SK-N-SH (cell line): ENCODE measurements around the gene ZNF689. TPM values are rescaled to one million over a fixed set of nuclear protein-coding genes. Genes with fewer than 3 reads are reported as not detected.

Experiments used
- CTCF ChIA-PET: fragments of 300-600, 350-600 bp; formaldehyde crosslinking; extraction: SDS; loops from one replicate; lab custom pipeline; 2021; lab: Yijun Ruan, JAX
- POLR2A ChIA-PET: fragments of 350-600 bp; sonication (Branson Sonifier 250); formaldehyde crosslinking; extraction: SDS; loops from one replicate; lab custom pipeline; 2020; ENCODE audit warnings: antibody characterized with exemption, inconsistent platforms; lab: Yijun Ruan, JAX
- DNase-seq: peaks from one replicate; pipeline ENCODE4 v3.0.0; 2012
- H2AFZ ChIP-seq: fragments of 200-600 bp; sonication (generic); 2 replicates; pipeline ENCODE4 v1.8.1; 2016; ENCODE audit warnings: antibody characterized with exemption, mild to moderate bottlenecking, low read depth
- H3F3A ChIP-seq: fragments of 200-600 bp; sonication (generic); replicated peaks from 2 replicates; pipeline ENCODE3; 2016; ENCODE audit warnings: antibody characterized with exemption, mild to moderate bottlenecking; ENCODE audit not compliant: insufficient read depth
- H3K27ac ChIP-seq, 2 experiments: fragments of 200-500 bp in 1 of 2; fragments of 200-600 bp in 1 of 2; sonication (Bioruptor generic) in 1 of 2; sonication (generic), shearing (Covaris generic) in 1 of 2; 2 replicates each; pipeline versions ENCODE4 v1.5.1 to v1.6.1; 2014 to 2016; ENCODE audit warnings: low read depth in 2 of 2, inconsistent platforms in 1 of 2, low read length in 1 of 2, mild to moderate bottlenecking in 1 of 2, mixed read lengths in 1 of 2
- H3K27me3 ChIP-seq: fragments of 200-600 bp; sonication (generic), shearing (Covaris generic); 2 replicates; pipeline ENCODE4 v1.6.1; 2016; ENCODE audit warnings: mixed run types; ENCODE audit not compliant: insufficient read depth
- H3K36me3 ChIP-seq, 2 experiments: fragments of 200-500 bp in 1 of 2; fragments of 200-600 bp in 1 of 2; sonication (Bioruptor generic) in 1 of 2; sonication (generic) in 1 of 2; replicated peaks in 1 of 2; 2 replicates each; pipeline versions ENCODE3 to v1.5.1; 2014 to 2016; ENCODE audit warnings: low read length in 1 of 2, mild to moderate bottlenecking in 1 of 2; ENCODE audit not compliant: insufficient read depth in 2 of 2, control insufficient read depth in 1 of 2
- H3K4me1 ChIP-seq, 2 experiments: fragments of 200-500 bp in 1 of 2; fragments of 200-600 bp in 1 of 2; sonication (Bioruptor generic) in 1 of 2; sonication (generic), shearing (Covaris generic) in 1 of 2; 2 replicates each; pipeline versions ENCODE4 v1.5.1 to v1.6.1; 2014 to 2016; ENCODE audit warnings: low read depth in 1 of 2, low read length in 1 of 2, mixed run types in 1 of 2; ENCODE audit not compliant: insufficient read depth in 2 of 2, control insufficient read depth in 1 of 2
- H3K4me2 ChIP-seq: fragments of 200-600 bp; sonication (generic), shearing (Covaris generic); 2 replicates; pipeline ENCODE4 v1.6.1; 2017; ENCODE audit warnings: mixed run types
- H3K4me3 ChIP-seq, 2 experiments: fragments of 200-500 bp in 1 of 2; fragments of 200-600 bp in 1 of 2; sonication (Bioruptor generic) in 1 of 2; sonication (generic), shearing (Covaris generic) in 1 of 2; 2 replicates each; pipeline versions ENCODE4 v1.5.1 to v1.8.1; 2014 to 2016; ENCODE audit warnings: low read depth in 2 of 2, inconsistent platforms in 1 of 2, low read length in 1 of 2, mild to moderate bottlenecking in 1 of 2, mixed read lengths in 1 of 2, moderate library complexity in 1 of 2
- H3K79me2 ChIP-seq: fragments of 200-600 bp; sonication (generic); 2 replicates; pipeline ENCODE4 v1.8.1; 2017; ENCODE audit warnings: mild to moderate bottlenecking; ENCODE audit not compliant: insufficient read depth
- H3K9ac ChIP-seq: fragments of 200-600 bp; sonication (generic); 2 replicates; pipeline ENCODE4 v1.6.1; 2017; ENCODE audit warnings: mixed run types
- H3K9me2 ChIP-seq: fragments of 200-600 bp; sonication (generic); 2 replicates; pipeline ENCODE4 v1.6.1; 2017; ENCODE audit warnings: mixed run types
- H3K9me3 ChIP-seq: fragments of 200-600 bp; sonication (generic); 2 replicates; pipeline ENCODE4 v1.6.1; 2017; ENCODE audit warnings: mixed run types, mild to moderate bottlenecking, moderate library complexity
- H4K20me1 ChIP-seq: fragments of 200-600 bp; sonication (generic); 2 replicates; pipeline ENCODE4 v1.6.1; 2017; ENCODE audit warnings: mild to moderate bottlenecking, mixed run types; ENCODE audit not compliant: insufficient read depth
- CTCF ChIP-seq: fragments of 200-600 bp; sonication (generic); IDR thresholded peaks from 2 replicates; pipeline ENCODE4 v1.6.1; 2017; ENCODE audit warnings: antibody characterized with exemption, mild to moderate bottlenecking, moderate library complexity
- EP300 ChIP-seq, 2 experiments: IDR thresholded peaks; 2 replicates each; pipeline versions ENCODE4 v1.4.0 to v1.6.1; 2012; ENCODE audit warnings: borderline replicate concordance in 1 of 2, low read depth in 1 of 2, low read length in 1 of 2
- FOXJ3 ChIP-seq: sonication (generic); formaldehyde crosslinking; IDR thresholded peaks from 2 replicates; pipeline ENCODE4 v1.5.1; 2020; ENCODE audit warnings: mild to moderate bottlenecking, missing genetic modification reagents
- FOXM1 ChIP-seq: IDR thresholded peaks from 2 replicates; pipeline ENCODE4 v1.4.0; 2012; ENCODE audit warnings: low read depth, mild to moderate bottlenecking
- GABPA ChIP-seq: IDR thresholded peaks from 2 replicates; pipeline ENCODE4 v1.4.0; 2012; ENCODE audit warnings: low read depth, mild to moderate bottlenecking
- GATA2 ChIP-seq: sonication (generic); formaldehyde crosslinking; IDR thresholded peaks from 2 replicates; pipeline ENCODE4 v1.5.0; 2020; ENCODE audit warnings: mild to moderate bottlenecking, missing genetic modification reagents
- JUND ChIP-seq: IDR thresholded peaks from 2 replicates; pipeline ENCODE4 v1.4.0; 2012
- MEF2A ChIP-seq: IDR thresholded peaks from 2 replicates; pipeline ENCODE4 v1.4.0; 2012; ENCODE audit warnings: low read depth, borderline replicate concordance
- POLR2AphosphoS5 ChIP-seq: IDR thresholded peaks from 2 replicates; pipeline ENCODE4 v1.6.1; 2012; ENCODE audit warnings: low read depth, low read length
- RAD21 ChIP-seq: IDR thresholded peaks from 2 replicates; pipeline ENCODE4 v1.6.1; 2012; ENCODE audit warnings: mild to moderate bottlenecking, low read length
- RCOR1 ChIP-seq: fragments of 150-350 bp; IDR thresholded peaks from 2 replicates; pipeline ENCODE4 v1.6.1; 2017; ENCODE audit warnings: antibody characterized with exemption, low read length
- RFX5 ChIP-seq: IDR thresholded peaks from 2 replicates; pipeline ENCODE4 v1.6.1; 2012; ENCODE audit warnings: mild to moderate bottlenecking, improper control_type of control experiment, low read length
- TAF1 ChIP-seq: IDR thresholded peaks from 2 replicates; pipeline ENCODE4 v1.6.1; 2012; ENCODE audit warnings: low read depth, mild to moderate bottlenecking, low read length, moderate library complexity, borderline replicate concordance
- TCF12 ChIP-seq: IDR thresholded peaks from 2 replicates; pipeline ENCODE4 v1.4.0; 2012
- YY1 ChIP-seq: IDR thresholded peaks from 2 replicates; pipeline ENCODE4 v1.4.0; 2012; ENCODE audit warnings: low read depth, mild to moderate bottlenecking
- ZBTB33 ChIP-seq: IDR thresholded peaks from 2 replicates; pipeline ENCODE4 v1.4.0; 2012; ENCODE audit warnings: low read depth, borderline replicate concordance
- WGBS: methylation state at CpG from one replicate; pipeline ENCODE4 v1.1.6; 2017; ENCODE audit warnings: low lambda C conversion rate; 5-methylcytosine and 5-hydroxymethylcytosine counted together
- polyA plus RNA-seq, 3 experiments: library from polyadenylated mRNA; depleted of rRNA; stranded (reverse); fragments of >200 nt; gene quantifications; 2 replicates each; pipeline ENCODE4 v1.2.3, GENCODE V29; 2012
- TF ChIP-seq, protein P1 (sequence below): IDR thresholded peaks from 2 replicates; pipeline ENCODE4 v1.6.1; 2012; ENCODE audit warnings: mild to moderate bottlenecking, low read depth, low read length, moderate library complexity

Gene ZNF689
- polyA plus RNA-seq, 1 of the 3 experiments (the other 2 are of a cell fraction), result 2.9 TPM

GRCh38 chr16:30574678-30575077, 35.5 kb downstream of the ZNF689 start:
- H3K27ac ChIP-seq, result no peak overlapping the region
- H2AFZ ChIP-seq, result no peak overlapping the region
- no peaks in the 10 kb centered on the region for H3K27me3 ChIP-seq
- no peak overlapping the region for H3K4me3 ChIP-seq
- 91% methylated on average over 1 of the region's 1 CpG for WGBS
- POLR2A ChIA-PET, result no interaction called here
- DNase-seq, result no peak
- no peak for TF ChIP-seq ZBTB33
- TF ChIP-seq CTCF, result no peak
- no peak for TF ChIP-seq FOXJ3 (CRISPR knock-in tag)
- TF ChIP-seq YY1, result no peak
- TF ChIP-seq, protein P1, sequence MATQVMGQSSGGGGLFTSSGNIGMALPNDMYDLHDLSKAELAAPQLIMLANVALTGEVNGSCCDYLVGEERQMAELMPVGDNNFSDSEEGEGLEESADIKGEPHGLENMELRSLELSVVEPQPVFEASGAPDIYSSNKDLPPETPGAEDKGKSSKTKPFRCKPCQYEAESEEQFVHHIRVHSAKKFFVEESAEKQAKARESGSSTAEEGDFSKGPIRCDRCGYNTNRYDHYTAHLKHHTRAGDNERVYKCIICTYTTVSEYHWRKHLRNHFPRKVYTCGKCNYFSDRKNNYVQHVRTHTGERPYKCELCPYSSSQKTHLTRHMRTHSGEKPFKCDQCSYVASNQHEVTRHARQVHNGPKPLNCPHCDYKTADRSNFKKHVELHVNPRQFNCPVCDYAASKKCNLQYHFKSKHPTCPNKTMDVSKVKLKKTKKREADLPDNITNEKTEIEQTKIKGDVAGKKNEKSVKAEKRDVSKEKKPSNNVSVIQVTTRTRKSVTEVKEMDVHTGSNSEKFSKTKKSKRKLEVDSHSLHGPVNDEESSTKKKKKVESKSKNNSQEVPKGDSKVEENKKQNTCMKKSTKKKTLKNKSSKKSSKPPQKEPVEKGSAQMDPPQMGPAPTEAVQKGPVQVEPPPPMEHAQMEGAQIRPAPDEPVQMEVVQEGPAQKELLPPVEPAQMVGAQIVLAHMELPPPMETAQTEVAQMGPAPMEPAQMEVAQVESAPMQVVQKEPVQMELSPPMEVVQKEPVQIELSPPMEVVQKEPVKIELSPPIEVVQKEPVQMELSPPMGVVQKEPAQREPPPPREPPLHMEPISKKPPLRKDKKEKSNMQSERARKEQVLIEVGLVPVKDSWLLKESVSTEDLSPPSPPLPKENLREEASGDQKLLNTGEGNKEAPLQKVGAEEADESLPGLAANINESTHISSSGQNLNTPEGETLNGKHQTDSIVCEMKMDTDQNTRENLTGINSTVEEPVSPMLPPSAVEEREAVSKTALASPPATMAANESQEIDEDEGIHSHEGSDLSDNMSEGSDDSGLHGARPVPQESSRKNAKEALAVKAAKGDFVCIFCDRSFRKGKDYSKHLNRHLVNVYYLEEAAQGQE, result no peak
- no peak for TF ChIP-seq TCF12
- TF ChIP-seq MEF2A, result no peak
- TF ChIP-seq RFX5, result no peak
- no peak for TF ChIP-seq POLR2AphosphoS5
- no peak for TF ChIP-seq FOXM1
- TF ChIP-seq GATA2, result no peak
- no peak for TF ChIP-seq GABPA
- TF ChIP-seq RCOR1, result no peak
- no peak for TF ChIP-seq JUND
- TF ChIP-seq EP300 (IDR thresholded peaks at IDR 0.05; ENCODE audit: borderline replicate concordance in 1 of 2, low read depth in 1 of 2, low read length in 1 of 2), result no peak
- no peak for TF ChIP-seq RAD21
- TF ChIP-seq TAF1, result no peak
- TF ChIP-seq, all 33 proteins: peak for 0
- H3K4me2 ChIP-seq, result no peak overlapping the region
- peaks cover 14% of the 10 kb centered on the region for H3F3A ChIP-seq
- H3K79me2 ChIP-seq, result no peaks in the 10 kb centered on the region; the same call in 1 of the 2 replicates
- H3K9ac ChIP-seq, result no peak overlapping the region
- peaks cover 5 to 12% of the 10 kb centered on the region in 2 experiments; a peak in 1 of 4 replicates for H3K4me1 ChIP-seq
- peaks cover 0 to 3% of the 10 kb centered on the region in 2 experiments for H3K36me3 ChIP-seq
- CTCF ChIA-PET, result no interaction called here
- H3K9me3 ChIP-seq, result no peaks in the 10 kb centered on the region
- H4K20me1 ChIP-seq, result no peaks in the 10 kb centered on the region
- H3K9me2 ChIP-seq, result no peaks in the 10 kb centered on the region
